HG03196 (cell line): ENCODE data around the gene SHLD3.
A peak's percentile ranks its signal among the peaks of the same experiment; 100 is the strongest.
"Not testable (repeated sequence)": the region's sequence is repeated elsewhere in the genome, so short reads cannot be mapped to it uniquely, and the experiment has no call there.

Experiments used
- ATAC-seq: cut with Tn5 transposase; IDR thresholded peaks from one replicate; pipeline ENCODE4 v1.9.1; 2021; ENCODE audit not compliant: unreplicated experiment

SHLD3 gene

GRCh38 chr5:65624571-65625555 is at the start of gene SHLD3, which contains the start of gene TRAPPC13:
SHLD3 (plus strand) TSS chr5:65625027; CDS start chr5:65629588, 4,561 bp downstream.
TRAPPC13 (plus strand) TSS chr5:65625027; CDS start chr5:65625061, 34 bp downstream.
- peak; percentile 71 for ATAC-seq

- no peak for ATAC-seq
These were observed 47.7 kb upstream of the SHLD3 start for GRCh38 chr5:65577141-65577540.

- no peak for ATAC-seq
These were observed 36.1 kb upstream of the SHLD3 start for GRCh38 chr5:65588694-65589093.

GRCh38 chr5:65601761-65602160 is 23.1 kb upstream of the SHLD3 start:
- ATAC-seq: not testable (repeated sequence)

- no peak for ATAC-seq
These were observed 13.3 kb upstream of the SHLD3 start for GRCh38 chr5:65611524-65611923.

- ATAC-seq: no peak
These were observed 12.4 kb upstream of the SHLD3 start for GRCh38 chr5:65612298-65612907.

- ATAC-seq: no peak
These were observed 4.8 kb upstream of the SHLD3 start for GRCh38 chr5:65620021-65620420.

GRCh38 chr5:65621961-65622360 is 2.9 kb upstream of the SHLD3 start:
- not testable (repeated sequence) for ATAC-seq

- ATAC-seq: no peak
These were observed 1.3 kb upstream of the SHLD3 start for GRCh38 chr5:65623482-65623881.

GRCh38 chr5:65624025-65624570 is 729 bp upstream of the SHLD3 start, which contains the start of gene TRIM23:
TRIM23 (minus strand) TSS chr5:65624333; CDS start chr5:65624274, 59 bp downstream.
- ATAC-seq: peak; percentile 97

GRCh38 chr5:65625743-65626142 is 916 bp downstream of the SHLD3 start:
- ATAC-seq: no peak

GRCh38 chr5:65630981-65631380 is 6.2 kb downstream of the SHLD3 start:
- no peak for ATAC-seq

- ATAC-seq: no peak
These were observed 15.4 kb downstream of the SHLD3 start for GRCh38 chr5:65640240-65640639.

GRCh38 chr5:65646938-65647337 is 22.1 kb downstream of the SHLD3 start:
- ATAC-seq: no peak

GRCh38 chr5:65647941-65648340 is 23.1 kb downstream of the SHLD3 start:
- ATAC-seq: no peak

- no peak for ATAC-seq
These were observed 26.3 kb downstream of the SHLD3 start for GRCh38 chr5:65651144-65651543.

GRCh38 chr5:65654713-65655112 is 29.9 kb downstream of the SHLD3 start:
- ATAC-seq: no peak

GRCh38 chr5:65663804-65664521 is 39.1 kb downstream of the SHLD3 start:
- no peak for ATAC-seq

GRCh38 chr5:65668696-65669095 is 43.9 kb downstream of the SHLD3 start:
- no peak for ATAC-seq

- ATAC-seq: no peak
These were observed 48.0 kb downstream of the SHLD3 start for GRCh38 chr5:65672796-65673195.

- ATAC-seq: no peak
These were observed 49.9 kb downstream of the SHLD3 start for GRCh38 chr5:65674749-65675148.
